ENCODE measurements around the gene ANTXR1.
A peak's percentile ranks its signal among the peaks of the same experiment; 100 is the strongest.

ANTXR1 gene

DNA sequence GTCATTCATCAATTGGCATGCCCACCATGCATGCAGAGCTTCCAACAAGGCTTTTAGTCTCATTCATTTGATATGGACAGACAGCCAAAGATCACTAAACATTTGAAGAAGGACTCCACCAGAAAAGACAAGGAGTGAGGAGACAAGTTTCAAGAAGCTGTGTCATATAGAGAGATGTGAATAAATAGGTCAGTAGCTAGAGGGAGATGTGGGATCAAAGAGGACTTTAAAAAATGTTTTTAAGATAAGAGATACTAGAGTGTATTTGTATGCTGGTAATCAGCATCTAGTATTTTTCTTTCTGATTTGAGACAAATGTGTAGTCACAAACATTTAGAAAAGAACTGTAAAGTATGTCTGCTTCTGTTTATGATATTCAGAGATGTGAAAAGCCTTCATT lies 48.5 kb downstream of the ANTXR1 start:
- DNase-seq (ENCODE audit: low read depth in 2 of 2): peak in 1 of 2 donors; percentile 23
- no peak overlapping the region for H3K4me3 ChIP-seq (replicated peaks in 1 of 2; ENCODE audit: low read depth in 2 of 2, low read length in 2 of 2)
- TF ChIP-seq, protein P1, sequence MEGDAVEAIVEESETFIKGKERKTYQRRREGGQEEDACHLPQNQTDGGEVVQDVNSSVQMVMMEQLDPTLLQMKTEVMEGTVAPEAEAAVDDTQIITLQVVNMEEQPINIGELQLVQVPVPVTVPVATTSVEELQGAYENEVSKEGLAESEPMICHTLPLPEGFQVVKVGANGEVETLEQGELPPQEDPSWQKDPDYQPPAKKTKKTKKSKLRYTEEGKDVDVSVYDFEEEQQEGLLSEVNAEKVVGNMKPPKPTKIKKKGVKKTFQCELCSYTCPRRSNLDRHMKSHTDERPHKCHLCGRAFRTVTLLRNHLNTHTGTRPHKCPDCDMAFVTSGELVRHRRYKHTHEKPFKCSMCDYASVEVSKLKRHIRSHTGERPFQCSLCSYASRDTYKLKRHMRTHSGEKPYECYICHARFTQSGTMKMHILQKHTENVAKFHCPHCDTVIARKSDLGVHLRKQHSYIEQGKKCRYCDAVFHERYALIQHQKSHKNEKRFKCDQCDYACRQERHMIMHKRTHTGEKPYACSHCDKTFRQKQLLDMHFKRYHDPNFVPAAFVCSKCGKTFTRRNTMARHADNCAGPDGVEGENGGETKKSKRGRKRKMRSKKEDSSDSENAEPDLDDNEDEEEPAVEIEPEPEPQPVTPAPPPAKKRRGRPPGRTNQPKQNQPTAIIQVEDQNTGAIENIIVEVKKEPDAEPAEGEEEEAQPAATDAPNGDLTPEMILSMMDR (IDR thresholded peaks at IDR 0.05; ENCODE audit: low read depth, low read length): peak; percentile 3

DNA sequence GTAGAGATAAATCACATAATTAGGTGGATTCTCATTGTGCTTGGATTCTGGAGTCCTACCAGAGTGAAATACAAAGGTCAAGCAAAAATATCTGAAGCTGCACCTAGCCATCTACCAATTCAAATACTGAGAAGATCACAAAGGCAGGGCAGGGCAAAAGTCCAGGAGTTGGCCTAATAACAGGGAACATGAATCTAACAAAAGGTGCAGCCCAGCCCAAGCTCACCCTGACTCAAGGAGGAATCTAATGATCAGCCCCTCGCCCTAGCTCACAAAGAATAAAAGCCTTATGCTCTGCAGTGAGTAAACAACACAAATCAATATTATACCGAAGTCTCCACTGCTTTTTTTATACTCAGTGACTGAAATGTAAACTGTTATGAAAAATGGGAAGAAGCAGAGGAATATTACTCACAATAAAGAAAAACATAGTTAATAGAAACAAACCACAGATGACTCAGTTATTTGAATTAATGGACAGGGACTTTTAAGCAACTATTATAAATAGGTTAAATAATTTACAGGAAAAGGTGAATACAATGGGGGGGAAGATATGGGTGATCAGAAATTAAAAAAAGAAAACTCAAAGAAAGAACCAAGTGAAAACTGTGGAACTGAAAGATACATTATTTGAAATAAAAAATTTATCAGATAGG lies 49.5 kb downstream of the ANTXR1 start:
- no peak overlapping the region for H3K4me3 ChIP-seq (replicated peaks in 1 of 2; ENCODE audit: low read depth in 2 of 2, low read length in 2 of 2)
- TF ChIP-seq, protein P1 (IDR thresholded peaks at IDR 0.05; ENCODE audit: low read depth, low read length): no peak
- DNase-seq (ENCODE audit: low read depth in 2 of 2): peak in 1 of 2 donors; percentile 31

DNA sequence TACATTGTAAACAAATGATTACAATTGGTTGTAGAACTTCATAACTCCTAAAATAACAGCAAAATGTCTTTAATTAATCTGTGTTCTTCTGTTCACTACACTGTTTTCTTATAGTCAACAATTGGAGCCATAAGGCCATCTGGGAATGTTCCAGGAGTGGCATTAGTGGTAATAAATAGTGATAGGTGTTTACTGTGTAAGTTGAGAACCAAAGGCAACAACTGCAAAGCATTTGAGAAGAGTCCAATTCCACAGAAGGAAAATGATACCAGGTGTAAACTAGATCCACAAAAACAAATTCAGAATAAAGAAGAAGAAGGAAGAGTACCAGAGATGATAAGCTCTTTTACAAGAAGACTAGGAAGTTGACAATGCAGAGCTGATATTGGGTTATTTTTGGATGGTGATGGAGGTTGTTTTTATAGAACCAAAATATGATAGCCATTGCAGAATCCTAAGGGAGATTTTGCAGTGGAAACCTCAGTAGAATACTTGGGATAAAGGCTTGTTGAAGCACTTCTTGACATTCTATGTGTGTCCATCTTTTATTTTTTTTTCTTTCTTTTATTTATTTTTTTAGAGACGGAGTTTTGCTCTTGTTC lies 52.9 kb downstream of the ANTXR1 start:
- TF ChIP-seq, protein P1 (IDR thresholded peaks at IDR 0.05; ENCODE audit: low read depth, low read length): no peak
- DNase-seq (ENCODE audit: low read depth in 2 of 2): no peak
- H3K4me3 ChIP-seq (replicated peaks in 1 of 2; ENCODE audit: low read depth in 2 of 2, low read length in 2 of 2): no peak overlapping the region

DNA sequence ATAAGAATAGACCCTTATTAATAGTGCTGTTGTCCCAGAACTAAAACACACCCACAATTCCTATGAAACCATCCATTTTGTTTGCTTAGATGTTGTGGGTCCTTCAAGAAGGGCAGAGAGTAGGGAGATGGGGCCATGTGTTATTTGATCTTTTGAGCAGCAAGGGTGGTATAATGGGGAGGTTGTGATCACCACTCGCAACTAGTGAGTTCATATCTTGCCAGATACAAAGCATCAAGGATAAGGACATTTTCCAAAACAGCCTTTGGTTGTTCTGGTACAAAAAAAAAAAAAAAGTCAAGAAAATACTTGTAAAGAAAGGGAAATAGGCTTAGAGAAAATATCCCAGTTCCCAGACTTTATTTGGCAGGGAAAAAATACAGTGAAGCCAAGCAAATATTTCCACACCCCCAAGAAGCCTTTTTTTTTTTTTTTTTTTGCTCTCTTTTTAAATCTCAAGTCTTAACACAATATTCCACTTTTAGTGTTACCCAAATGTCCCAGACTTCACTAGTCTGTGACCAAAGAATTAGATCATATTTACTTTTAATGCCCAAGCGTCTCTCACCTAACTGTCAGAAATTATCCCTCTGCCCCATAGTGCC lies 54.1 kb downstream of the ANTXR1 start:
- TF ChIP-seq, protein P1 (IDR thresholded peaks at IDR 0.05; ENCODE audit: low read depth, low read length): no peak
- no peak overlapping the region for H3K4me3 ChIP-seq (replicated peaks in 1 of 2; ENCODE audit: low read depth in 2 of 2, low read length in 2 of 2)
- DNase-seq (ENCODE audit: low read depth in 2 of 2): peak in 1 of 2 donors; percentile 46

DNA sequence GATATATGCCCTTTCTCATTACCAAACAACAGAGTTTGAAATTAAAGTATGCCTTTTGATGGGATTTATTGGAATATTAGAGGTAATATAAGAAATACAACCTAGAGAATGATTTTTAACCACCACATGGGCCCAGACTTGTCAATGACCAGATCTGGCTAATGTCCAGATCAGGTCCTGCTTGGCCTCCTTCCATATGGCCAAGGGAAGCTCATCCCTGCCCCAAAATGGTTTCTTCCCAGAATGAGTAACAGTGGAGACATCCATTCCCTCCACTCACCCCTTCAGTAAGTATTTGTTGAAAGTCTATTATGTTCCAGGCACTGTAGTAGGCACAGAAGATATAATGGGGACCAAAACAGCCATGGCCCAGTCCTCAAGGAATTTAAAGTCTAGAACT lies 54.9 kb downstream of the ANTXR1 start:
- TF ChIP-seq, protein P1 (IDR thresholded peaks at IDR 0.05; ENCODE audit: low read depth, low read length): no peak
- no peak overlapping the region for H3K4me3 ChIP-seq (replicated peaks in 1 of 2; ENCODE audit: low read depth in 2 of 2, low read length in 2 of 2)
- no peak for DNase-seq (ENCODE audit: low read depth in 2 of 2)

DNA sequence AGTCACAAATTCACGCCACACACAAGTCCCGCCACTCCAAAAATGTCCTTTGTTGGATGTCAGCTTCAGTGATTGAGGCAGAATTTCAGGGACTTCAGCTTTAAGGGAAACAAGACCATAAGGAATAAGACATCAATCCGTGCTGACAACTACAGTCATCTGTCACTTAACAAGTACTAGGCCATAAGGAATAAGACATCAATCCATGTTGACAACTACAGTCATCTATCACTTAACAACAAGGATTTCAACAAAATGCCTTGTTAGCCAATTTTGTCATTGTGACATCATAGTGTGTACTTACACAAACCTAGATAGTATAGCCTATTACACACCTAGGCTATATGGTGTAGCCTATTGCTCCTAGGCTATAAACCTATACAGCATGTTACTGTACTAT lies 58.0 kb downstream of the ANTXR1 start:
- no peak for DNase-seq (ENCODE audit: low read depth in 2 of 2)
- H3K4me3 ChIP-seq (replicated peaks in 1 of 2; ENCODE audit: low read depth in 2 of 2, low read length in 2 of 2): no peak overlapping the region
- TF ChIP-seq, protein P1 (IDR thresholded peaks at IDR 0.05; ENCODE audit: low read depth, low read length): no peak
